Measurements from ENCODE around the gene SLX9. TPM values are rescaled to one million over a fixed set of nuclear protein-coding genes. Genes with fewer than 3 reads are reported as not detected.

Gene SLX9
- total and polyA plus RNA-seq, 2 donors (not counting 1 experiment from before 2014, with no cell fraction given), result 11.7 to 15.9 TPM

DNA sequence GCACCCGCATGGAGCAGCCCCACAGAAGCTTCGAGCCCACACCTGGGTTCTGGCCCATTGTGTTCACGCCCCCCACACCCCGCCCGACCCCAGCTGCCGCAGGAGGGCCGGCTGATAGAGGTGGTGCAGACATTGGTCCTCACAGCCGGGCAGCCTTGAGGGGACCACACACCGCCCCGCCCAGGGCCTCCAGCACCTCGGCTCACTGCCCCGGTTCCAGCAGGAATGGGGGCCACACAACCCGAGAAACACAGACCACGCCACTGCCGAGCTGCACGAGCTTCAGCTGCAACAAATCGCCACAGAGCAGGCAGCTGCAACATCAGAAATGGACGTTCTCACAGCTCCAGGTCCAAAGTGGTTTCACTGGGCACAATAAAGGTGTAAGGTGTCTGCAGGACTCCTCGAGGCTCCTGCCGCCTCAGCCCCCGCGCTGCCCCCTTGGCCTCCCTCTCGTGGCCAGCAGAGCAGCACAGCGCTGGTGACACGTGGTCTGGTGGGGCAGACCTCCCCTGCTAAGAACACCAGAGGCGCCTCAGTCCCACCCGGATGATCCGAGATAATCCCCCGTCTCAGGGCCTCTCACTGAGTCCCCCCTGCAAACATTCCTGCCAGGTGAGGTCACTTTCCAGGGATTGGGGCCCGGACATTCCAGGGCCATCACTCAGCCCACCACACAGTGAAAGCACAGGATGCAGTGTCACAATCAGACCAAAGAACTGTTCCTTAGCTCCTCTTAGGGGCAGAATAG, 72.3 kb downstream of the SLX9 start:
- CTCF ChIA-PET, result interaction anchor here (0.7 to 1.3 kb wide), 2 partner anchors 62 to 223 kb away, joined by 3 read pairs; no protein-coding TSS in a partner anchor
- Mint-ChIP-seq H3K27me3 (peaks cover 49% of the 10 kb centered on the region), H3K4me1 (no peaks in the 10 kb centered on the region)

More for the DNA sequence above, 72.3 kb downstream of the SLX9 start:
- WGBS (ENCODE audit: insufficient coverage), result 69% methylated on average over 30 of the region's 30 CpGs
- ATAC-seq (ENCODE audit: low read depth), result no peak
- H3K4me2 ChIP-seq (replicated peaks; ENCODE audit: low read depth, low read length, poor library complexity, severe bottlenecking), result no peak overlapping the region
- H3K27ac ChIP-seq (ENCODE audit: low read length in 2 of 2), result no peak overlapping the region
- peaks cover 0 to 41% (median 3%) of the 10 kb centered on the region in 4 experiments for H3K27me3 ChIP-seq (replicated peaks in 1 of 4; ENCODE audit: control extremely low read depth in 1 of 4, control insufficient read depth in 3 of 4, insufficient read depth in 4 of 4, low read length in 3 of 4)
- TF ChIP-seq, protein P1, sequence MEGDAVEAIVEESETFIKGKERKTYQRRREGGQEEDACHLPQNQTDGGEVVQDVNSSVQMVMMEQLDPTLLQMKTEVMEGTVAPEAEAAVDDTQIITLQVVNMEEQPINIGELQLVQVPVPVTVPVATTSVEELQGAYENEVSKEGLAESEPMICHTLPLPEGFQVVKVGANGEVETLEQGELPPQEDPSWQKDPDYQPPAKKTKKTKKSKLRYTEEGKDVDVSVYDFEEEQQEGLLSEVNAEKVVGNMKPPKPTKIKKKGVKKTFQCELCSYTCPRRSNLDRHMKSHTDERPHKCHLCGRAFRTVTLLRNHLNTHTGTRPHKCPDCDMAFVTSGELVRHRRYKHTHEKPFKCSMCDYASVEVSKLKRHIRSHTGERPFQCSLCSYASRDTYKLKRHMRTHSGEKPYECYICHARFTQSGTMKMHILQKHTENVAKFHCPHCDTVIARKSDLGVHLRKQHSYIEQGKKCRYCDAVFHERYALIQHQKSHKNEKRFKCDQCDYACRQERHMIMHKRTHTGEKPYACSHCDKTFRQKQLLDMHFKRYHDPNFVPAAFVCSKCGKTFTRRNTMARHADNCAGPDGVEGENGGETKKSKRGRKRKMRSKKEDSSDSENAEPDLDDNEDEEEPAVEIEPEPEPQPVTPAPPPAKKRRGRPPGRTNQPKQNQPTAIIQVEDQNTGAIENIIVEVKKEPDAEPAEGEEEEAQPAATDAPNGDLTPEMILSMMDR (IDR thresholded peaks at IDR 0.05), result no peak
- no peak for TF ChIP-seq EZH2 (IDR thresholded peaks at IDR 0.05; ENCODE audit: borderline replicate concordance, insufficient read depth, low read depth, low read length, poor library complexity, severe bottlenecking)
- no peaks in the 10 kb centered on the region for H3K9me3 ChIP-seq (ENCODE audit: control extremely low read depth in 1 of 3, control insufficient read depth in 2 of 3, insufficient read depth in 1 of 3, low read length in 2 of 3)
- H3K4me1 ChIP-seq (ENCODE audit: control insufficient read depth in 2 of 2, insufficient read depth in 2 of 2, low read length in 2 of 2), result no peaks in the 10 kb centered on the region
- POLR2A ChIA-PET, result no interaction called here
- no peak overlapping the region for H3K4me3 Mint-ChIP-seq
- no peak overlapping the region for H3K4me3 ChIP-seq (ENCODE audit: control extremely low read depth in 1 of 5, extremely low read depth in 1 of 5, insufficient read depth in 1 of 5, low read depth in 2 of 5, low read length in 4 of 5)
- no peaks in the 10 kb centered on the region for H3K36me3 ChIP-seq (replicated peaks in 1 of 2; ENCODE audit: control extremely low read depth in 1 of 2, control insufficient read depth in 1 of 2, extremely low read depth in 1 of 2, insufficient read depth in 2 of 2, low read length in 1 of 2)
- no peak overlapping the region for H3K9ac ChIP-seq (ENCODE audit: low read length)
- H3K9me3 Mint-ChIP-seq (ENCODE audit: insufficient read depth), result no peaks in the 10 kb centered on the region
- H4K20me1 ChIP-seq (ENCODE audit: control insufficient read depth, insufficient read depth, low read length, poor library complexity, severe bottlenecking), result no peaks in the 10 kb centered on the region
- DNase-seq, result no peak
- no peak overlapping the region for H3K27ac Mint-ChIP-seq
- H3K79me2 ChIP-seq (ENCODE audit: control insufficient read depth, insufficient read depth, low read length), result no peaks in the 10 kb centered on the region
- intact Hi-C loops (cut with micrococcal nuclease), result no loop called here
- no peak overlapping the region for H2AFZ ChIP-seq (ENCODE audit: insufficient read depth, low read depth, low read length, poor library complexity, severe bottlenecking)
